Karpas-422 (cell line): Measurements from ENCODE around the gene FKBP8. TPM values are rescaled to one million over a fixed set of nuclear protein-coding genes. Genes with fewer than 3 reads are reported as not detected.
"Not testable (repeated sequence)": the region's sequence is repeated elsewhere in the genome, so short reads cannot be mapped to it uniquely, and the experiment has no call there.

ENCODE experiments used
- DNase-seq: peaks from one replicate; pipeline ENCODE4 v3.0.0-alpha.2; 2015
- H2AFZ ChIP-seq: fragments of 200-600 bp; sonication (generic); 2 replicates; pipeline ENCODE4 v1.6.1; 2014; ENCODE audit warnings: antibody characterized with exemption, low read length, mixed read lengths
- H3K27ac ChIP-seq: fragments of 200-600 bp; sonication (generic); 2 replicates; pipeline ENCODE4 v1.5.1; 2014; ENCODE audit warnings: mild to moderate bottlenecking, low read length, moderate library complexity
- H3K27me3 ChIP-seq: fragments of 200-600 bp; sonication (generic); 2 replicates; pipeline ENCODE4 v1.6.1; 2014; ENCODE audit warnings: low read length, mixed read lengths
- H3K36me3 ChIP-seq: fragments of 200-600 bp; sonication (generic); 2 replicates; pipeline ENCODE4 v1.6.1; 2014; ENCODE audit warnings: low read length, mixed read lengths; ENCODE audit not compliant: insufficient read depth
- H3K4me1 ChIP-seq: fragments of 200-600 bp; sonication (generic); 2 replicates; pipeline ENCODE4 v1.6.1; 2014; ENCODE audit warnings: mild to moderate bottlenecking, low read length, mixed read lengths
- H3K4me2 ChIP-seq: fragments of 200-600 bp; sonication (generic); 2 replicates; pipeline ENCODE4 v1.6.1; 2014; ENCODE audit warnings: low read length, low read depth, mild to moderate bottlenecking; ENCODE audit not compliant: poor library complexity, severe bottlenecking
- H3K4me3 ChIP-seq: fragments of 200-600 bp; sonication (generic); 2 replicates; pipeline ENCODE4 v1.5.1; 2014; ENCODE audit warnings: mild to moderate bottlenecking, antibody characterized with exemption, low read length, mixed read lengths
- H3K79me2 ChIP-seq: fragments of 200-600 bp; sonication (generic); 2 replicates; pipeline ENCODE4 v1.6.1; 2014; ENCODE audit warnings: mild to moderate bottlenecking, low read length, mixed read lengths
- H3K9ac ChIP-seq: fragments of 200-600 bp; sonication (generic); 2 replicates; pipeline ENCODE4 v1.6.0; 2014; ENCODE audit warnings: low read length
- H3K9me2 ChIP-seq: fragments of 200-600 bp; sonication (generic), shearing (Covaris generic); replicated peaks from 2 replicates; pipeline ENCODE4 v1.6.0; 2014; ENCODE audit warnings: mild to moderate bottlenecking, low read length, moderate library complexity; ENCODE audit not compliant: insufficient read depth
- H3K9me3 ChIP-seq: fragments of 300-700, 200-600 bp; sonication (generic); 2 replicates; pipeline ENCODE4 v1.6.1; 2014; ENCODE audit warnings: low read length, mixed read lengths
- H4K20me1 ChIP-seq: fragments of 200-600 bp; sonication (generic); 2 replicates; pipeline ENCODE4 v1.6.1; 2014; ENCODE audit warnings: mild to moderate bottlenecking, antibody characterized with exemption, low read length, low read depth; ENCODE audit not compliant: insufficient read depth
- total RNA-seq: library from RNA; depleted of rRNA; stranded (reverse); fragments of >200 nt; shearing (Covaris generic); gene quantifications from 2 replicates; pipeline ENCODE4 v1.2.3, GENCODE V29; 2014; ENCODE audit warnings: low replicate concordance

Gene FKBP8
- total RNA-seq, 1 experiment from 2014 or later = 92.6 TPM

DNA sequence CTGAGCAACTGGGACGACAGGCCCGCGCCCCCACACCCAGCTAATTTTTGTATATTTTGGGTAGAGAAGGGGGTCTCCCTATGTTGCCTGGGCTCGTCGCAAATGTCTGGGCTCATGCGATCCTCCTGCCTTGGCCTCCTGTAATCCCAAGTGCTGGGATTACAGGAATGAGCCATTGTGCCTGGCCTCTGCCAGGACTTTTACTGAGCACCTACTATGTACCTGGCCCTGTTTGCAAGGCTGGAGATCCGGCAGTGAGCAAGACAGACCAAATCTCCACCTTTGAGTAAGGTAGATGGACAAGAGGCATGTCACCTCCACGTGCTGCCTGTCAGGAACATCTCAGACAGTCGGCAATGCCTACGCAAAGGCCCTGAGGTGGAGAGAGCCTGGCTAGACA lies 6.9 kb downstream of the FKBP8 start:
- DNase-seq = no peak
- Histone ChIP-seq H3K36me3 (peaks cover 10% of the 10 kb centered on the region; the same call in 1 of the 2 replicates), H3K9ac (no peak overlapping the region), H3K4me2 (no peak overlapping the region), H2AFZ (no peak overlapping the region), H3K9me2 (no peaks in the 10 kb centered on the region), H3K4me3 (no peak overlapping the region), H3K27me3 (no peaks in the 10 kb centered on the region), H3K9me3 (no peaks in the 10 kb centered on the region), H4K20me1 (no peaks in the 10 kb centered on the region), H3K4me1 (no peaks in the 10 kb centered on the region), H3K79me2 (peaks cover 5% of the 10 kb centered on the region; the same call in 1 of the 2 replicates), H3K27ac (no peak overlapping the region)

DNA sequence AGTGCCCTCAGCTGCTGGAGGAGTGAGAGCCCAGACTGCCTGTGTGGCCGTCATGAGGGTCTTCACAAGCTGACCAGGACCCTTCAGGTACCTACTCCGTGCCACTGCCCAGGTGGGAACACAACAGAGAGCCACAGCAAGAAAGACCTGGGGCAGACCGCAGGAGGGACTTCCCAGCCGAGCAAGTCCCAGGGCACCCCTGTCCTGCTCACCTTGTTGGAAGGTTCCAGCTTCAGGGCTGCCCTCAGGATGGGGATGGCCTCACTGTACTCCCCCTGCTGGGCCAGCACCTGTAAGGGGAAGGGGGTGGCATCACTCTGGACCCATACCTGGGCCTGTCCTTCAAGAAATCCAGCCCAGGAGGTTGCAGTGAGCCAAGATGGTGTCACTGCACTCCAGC lies 10.3 kb downstream of the FKBP8 start:
- no peaks in the 10 kb centered on the region for H3K9me3 ChIP-seq
- H3K4me3 ChIP-seq = no peak overlapping the region
- no peaks in the 10 kb centered on the region for H3K4me1 ChIP-seq
- no peaks in the 10 kb centered on the region for H3K9me2 ChIP-seq
- no peaks in the 10 kb centered on the region for H4K20me1 ChIP-seq
- no peak overlapping the region for H3K27ac ChIP-seq
- H3K36me3 ChIP-seq = 0 out of 2 replicates have a peak, but pooled peaks cover 4% of the 10 kb centered on the region
- H3K9ac ChIP-seq = no peak overlapping the region
- H3K27me3 ChIP-seq = no peaks in the 10 kb centered on the region
- no peak overlapping the region for H3K4me2 ChIP-seq
- no peaks in the 10 kb centered on the region for H3K79me2 ChIP-seq
- no peak for DNase-seq
- no peak overlapping the region for H2AFZ ChIP-seq

GRCh38 chr19:18532168-18532890 lies 11.0 kb downstream of the FKBP8 start:
- no peak for DNase-seq
- no peaks in the 10 kb centered on the region for H3K9me3 ChIP-seq
- H2AFZ ChIP-seq = no peak overlapping the region
- H3K9me2 ChIP-seq = no peaks in the 10 kb centered on the region
- H3K4me3 ChIP-seq = no peak overlapping the region
- H3K36me3 ChIP-seq = 0 out of 2 replicates have a peak, but pooled peaks cover 4% of the 10 kb centered on the region
- H4K20me1 ChIP-seq = no peaks in the 10 kb centered on the region
- no peak overlapping the region for H3K4me2 ChIP-seq
- H3K9ac ChIP-seq = no peak overlapping the region
- H3K4me1 ChIP-seq = no peaks in the 10 kb centered on the region
- no peaks in the 10 kb centered on the region for H3K79me2 ChIP-seq
- no peak overlapping the region for H3K27ac ChIP-seq
- H3K27me3 ChIP-seq = no peaks in the 10 kb centered on the region

GRCh38 chr19:18531485-18531884 lies 11.9 kb downstream of the FKBP8 start:
- no peak for DNase-seq
- Histone ChIP-seq H3K4me1 (no peaks in the 10 kb centered on the region), H3K27ac (no peak overlapping the region), H4K20me1 (no peaks in the 10 kb centered on the region), H3K9me2 (no peaks in the 10 kb centered on the region), H3K79me2 (no peaks in the 10 kb centered on the region), H3K4me3 (no peak overlapping the region), H2AFZ (no peak overlapping the region), H3K9ac (no peak overlapping the region), H3K4me2 (no peak overlapping the region), H3K36me3 (0 out of 2 replicates have a peak, but pooled peaks cover under 1% of the 10 kb centered on the region), H3K27me3 (no peaks in the 10 kb centered on the region), H3K9me3 (no peaks in the 10 kb centered on the region)

DNA sequence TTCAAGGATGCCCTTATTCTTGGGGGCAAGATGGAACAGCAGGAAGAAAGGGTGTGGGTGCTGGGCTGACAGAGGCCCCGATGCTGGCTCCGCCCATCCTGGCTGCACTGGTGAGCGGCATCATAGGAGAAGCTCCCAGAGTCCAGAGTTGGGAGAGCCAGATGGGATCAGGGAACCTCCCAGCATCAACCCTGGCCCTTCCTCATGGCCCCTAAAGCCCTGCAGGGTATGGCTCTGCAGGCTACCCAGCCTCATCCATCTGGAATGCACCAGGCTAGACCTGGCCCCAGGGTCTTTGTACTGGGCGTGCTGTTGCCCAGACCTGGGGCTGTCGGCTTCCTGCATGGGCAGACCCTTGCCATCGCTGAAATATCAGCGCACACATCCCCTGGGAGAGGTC lies 13.6 kb downstream of the FKBP8 start:
- H3K36me3 ChIP-seq = no peaks in the 10 kb centered on the region
- no peaks in the 10 kb centered on the region for H3K9me2 ChIP-seq
- no peaks in the 10 kb centered on the region for H3K9me3 ChIP-seq
- H2AFZ ChIP-seq = no peak overlapping the region
- H3K4me1 ChIP-seq = peaks cover under 1% of the 10 kb centered on the region
- no peaks in the 10 kb centered on the region for H3K27me3 ChIP-seq
- DNase-seq = no peak
- H3K9ac ChIP-seq = no peak overlapping the region
- no peak overlapping the region for H3K4me2 ChIP-seq
- H3K79me2 ChIP-seq = no peaks in the 10 kb centered on the region
- H4K20me1 ChIP-seq = no peaks in the 10 kb centered on the region
- H3K4me3 ChIP-seq = no peak overlapping the region
- no peak overlapping the region for H3K27ac ChIP-seq

DNA sequence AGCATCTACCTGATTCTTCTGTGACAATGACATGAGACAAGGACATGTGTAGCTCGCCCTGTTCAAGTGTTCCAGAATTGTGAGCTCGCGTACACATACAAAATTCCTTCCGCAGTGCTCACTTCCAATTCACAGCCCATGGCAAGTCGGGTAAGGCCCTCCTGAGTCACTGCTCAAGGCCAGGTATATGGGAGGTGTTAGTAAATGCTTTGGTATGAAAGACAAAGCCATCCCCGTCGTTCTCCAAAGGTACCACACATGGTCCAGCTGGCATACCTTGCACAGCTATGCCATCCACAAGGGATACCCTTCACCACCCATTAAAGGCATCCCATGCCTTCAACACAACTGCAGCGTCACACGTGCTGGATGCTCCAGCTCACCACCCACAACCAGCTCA lies 17.1 kb downstream of the FKBP8 start:
- H3K9me3 ChIP-seq = no peaks in the 10 kb centered on the region
- H3K36me3 ChIP-seq = no peaks in the 10 kb centered on the region
- H3K79me2 ChIP-seq = peaks cover 5% of the 10 kb centered on the region
- no peak for DNase-seq
- no peak overlapping the region for H3K4me3 ChIP-seq
- H4K20me1 ChIP-seq = no peaks in the 10 kb centered on the region
- no peak overlapping the region for H3K27ac ChIP-seq
- no peak overlapping the region for H2AFZ ChIP-seq
- H3K4me1 ChIP-seq = peaks cover 6% of the 10 kb centered on the region
- no peaks in the 10 kb centered on the region for H3K9me2 ChIP-seq
- H3K27me3 ChIP-seq = no peaks in the 10 kb centered on the region
- H3K9ac ChIP-seq = no peak overlapping the region
- no peak overlapping the region for H3K4me2 ChIP-seq

- H3K9me2 ChIP-seq = no peaks in the 10 kb centered on the region
- H3K9ac ChIP-seq = no peak overlapping the region
- H3K36me3 ChIP-seq = no peaks in the 10 kb centered on the region
- H3K79me2 ChIP-seq = peaks cover 30% of the 10 kb centered on the region
- peaks cover 10% of the 10 kb centered on the region for H3K4me1 ChIP-seq
- no peak for DNase-seq
- no peak overlapping the region for H3K4me3 ChIP-seq
- no peak overlapping the region for H3K27ac ChIP-seq
- no peaks in the 10 kb centered on the region for H3K9me3 ChIP-seq
- peaks cover 4% of the 10 kb centered on the region; the same call in 1 of the 2 replicates for H4K20me1 ChIP-seq
- H2AFZ ChIP-seq = no peak overlapping the region
- H3K27me3 ChIP-seq = no peaks in the 10 kb centered on the region
- H3K4me2 ChIP-seq = no peak overlapping the region
Measured at GRCh38 chr19:18523841-18524240, 19.5 kb downstream of the FKBP8 start.

DNA sequence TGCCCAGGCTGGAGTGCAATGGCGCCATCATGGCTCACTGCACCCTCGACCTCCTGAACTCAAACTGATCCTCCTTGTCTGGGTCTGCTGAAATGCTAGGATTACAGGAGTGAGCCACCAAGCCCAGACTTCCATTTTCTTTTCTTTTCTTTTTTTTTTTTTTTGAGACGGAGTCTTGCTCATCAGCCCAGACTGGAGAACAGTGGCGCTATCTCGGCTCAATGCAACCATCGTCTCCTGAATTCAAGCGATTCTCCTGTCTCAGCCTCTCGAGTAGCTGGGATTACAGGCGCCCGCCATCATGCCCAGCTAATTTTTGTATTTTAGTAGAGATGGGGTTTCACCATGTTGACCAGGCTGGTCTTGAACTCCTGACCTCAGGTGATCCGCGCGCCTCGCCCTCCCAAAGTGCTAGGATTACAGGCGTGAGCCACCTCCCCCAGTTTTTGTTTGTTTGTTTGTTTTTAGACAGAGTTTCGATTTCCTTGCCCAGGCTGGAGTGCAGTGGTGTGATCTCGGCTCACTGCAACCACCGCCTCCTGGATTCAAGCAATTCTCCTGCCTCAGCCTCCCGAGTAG lies 20.4 kb downstream of the FKBP8 start:
- H3K4me3 ChIP-seq, DNase-seq, H2AFZ ChIP-seq: not testable (repeated sequence)

More for the DNA sequence above, 20.4 kb downstream of the FKBP8 start:
- not testable (repeated sequence) for H3K9me2 ChIP-seq, H3K4me2 ChIP-seq, H3K27me3 ChIP-seq, H3K9me3 ChIP-seq, H3K36me3 ChIP-seq, H3K27ac ChIP-seq, H4K20me1 ChIP-seq, H3K9ac ChIP-seq
- H3K4me1 ChIP-seq = peaks cover 10% of the 10 kb centered on the region
- peaks cover 39% of the 10 kb centered on the region for H3K79me2 ChIP-seq
